SHP77 treated with DMSO at 0.1 percent for 48 hours (cell line): Measurements from ENCODE around the gene RAB38.

Source experiments
- DNase-seq: peaks from one replicate; lab custom pipeline; 2025; lab: John Stamatoyannopoulos, UW

RAB38 gene

DNA sequence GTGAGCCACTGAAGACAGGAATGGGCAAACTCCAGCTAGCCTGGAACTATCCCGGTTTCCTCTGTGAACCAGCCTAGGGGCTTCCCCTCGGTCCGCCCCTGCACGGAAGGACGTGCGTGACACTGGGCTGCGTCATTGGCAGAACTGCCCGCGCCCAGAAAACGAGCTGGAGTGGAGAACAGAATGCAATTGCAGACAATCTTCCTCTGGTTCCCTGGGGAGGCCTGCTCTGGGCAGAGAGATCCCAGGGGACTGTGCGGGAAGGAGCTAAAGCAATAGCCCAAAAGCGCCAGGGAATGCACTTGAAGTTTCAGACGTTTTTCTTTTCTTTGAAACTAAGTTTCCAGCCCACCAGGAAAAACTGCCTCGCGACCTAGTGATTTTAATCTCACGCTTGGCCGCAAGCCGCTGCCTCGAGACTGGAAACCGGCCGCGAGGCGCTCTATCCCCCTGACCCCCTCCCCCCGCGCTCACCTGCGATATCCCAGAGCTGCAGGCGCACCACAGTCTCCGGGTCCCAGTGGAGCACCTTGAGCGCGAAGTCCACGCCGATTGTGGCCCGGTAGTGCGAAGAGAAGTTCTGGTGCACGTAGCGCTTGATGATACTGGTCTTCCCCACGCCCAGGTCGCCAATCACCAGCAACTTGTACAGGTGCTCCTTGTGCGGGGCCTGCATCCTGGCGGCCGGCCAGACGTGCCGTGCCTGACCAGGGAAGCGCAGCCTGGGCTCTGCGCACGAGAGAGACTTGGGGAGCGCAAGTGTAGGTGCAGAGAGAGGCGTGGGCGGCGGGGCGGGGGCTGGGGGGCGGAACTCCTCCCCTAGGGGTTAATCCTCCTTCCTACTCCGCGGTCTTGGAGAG, at the start of gene RAB38:
Gene RAB38, minus strand, starts transcription at position 735 of the 860 bp plus-strand sequence. Its CDS starts 59 bp downstream, at position 676.
- no peak for DNase-seq

DNA sequence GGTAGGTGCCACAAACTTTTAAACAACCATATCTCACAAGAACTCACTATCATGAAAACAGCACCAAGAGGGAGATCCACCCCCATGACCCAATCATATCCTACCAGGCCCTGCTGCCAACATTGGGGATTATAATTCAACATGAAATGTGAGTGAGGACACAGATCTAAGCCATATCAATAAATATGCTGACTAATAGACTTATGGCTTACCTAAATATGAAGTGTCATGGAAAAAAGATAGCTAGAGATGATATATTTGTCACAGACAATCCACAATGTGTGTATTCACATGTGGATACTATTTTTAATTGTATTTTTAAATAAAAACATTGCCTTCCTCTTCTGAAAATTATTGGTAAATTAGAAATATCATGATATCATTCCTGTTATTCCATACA, 38.2 kb upstream of the RAB38 start:
- no peak for DNase-seq

DNA sequence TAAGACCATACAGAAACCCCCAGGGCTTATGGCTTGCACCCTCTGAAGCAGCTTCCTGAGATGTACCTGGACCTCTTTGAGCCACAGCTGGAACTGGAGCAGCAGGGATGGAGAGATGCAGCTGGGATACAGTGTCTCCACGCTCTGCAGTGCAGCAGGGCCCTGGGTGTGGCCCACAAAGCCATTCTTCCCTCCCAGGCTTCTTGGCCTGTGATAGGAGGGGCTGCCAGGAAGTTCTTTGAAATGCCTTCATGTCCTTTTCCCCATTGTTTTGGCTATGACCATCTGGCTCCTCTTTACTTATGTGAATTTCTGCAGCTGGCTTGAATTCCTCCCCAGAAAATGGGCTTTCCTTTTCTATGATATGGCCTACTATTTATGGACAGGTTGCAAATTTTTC, 37.1 kb upstream of the RAB38 start:
- no peak for DNase-seq

- no peak for DNase-seq
These were observed 33.5 kb upstream of the RAB38 start for GRCh38 chr11:88208745-88209144.

- DNase-seq, result no peak
These were observed 31.5 kb upstream of the RAB38 start for GRCh38 chr11:88206751-88207150.

DNA sequence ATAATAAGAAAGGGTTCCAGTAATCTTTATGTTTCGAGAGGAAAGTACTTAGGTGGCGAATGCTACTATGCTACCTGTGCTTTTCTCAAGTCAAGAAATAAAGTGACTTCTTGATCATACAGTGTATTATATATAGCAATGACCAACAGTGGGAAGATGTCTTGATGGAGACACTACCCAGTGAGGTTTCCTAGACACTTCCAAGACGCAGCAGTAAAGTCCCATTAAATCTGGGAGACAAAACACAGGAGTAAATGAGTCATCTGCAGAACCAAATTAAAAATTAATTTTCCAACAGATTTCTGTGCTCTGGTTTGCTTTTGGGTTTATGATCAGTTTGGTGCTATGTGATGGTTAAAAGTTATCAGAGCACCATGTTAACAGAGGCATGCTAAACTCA, 29.1 kb upstream of the RAB38 start:
- no peak for DNase-seq

- no peak for DNase-seq
These were observed 28.4 kb upstream of the RAB38 start for GRCh38 chr11:88203604-88204003.

DNA sequence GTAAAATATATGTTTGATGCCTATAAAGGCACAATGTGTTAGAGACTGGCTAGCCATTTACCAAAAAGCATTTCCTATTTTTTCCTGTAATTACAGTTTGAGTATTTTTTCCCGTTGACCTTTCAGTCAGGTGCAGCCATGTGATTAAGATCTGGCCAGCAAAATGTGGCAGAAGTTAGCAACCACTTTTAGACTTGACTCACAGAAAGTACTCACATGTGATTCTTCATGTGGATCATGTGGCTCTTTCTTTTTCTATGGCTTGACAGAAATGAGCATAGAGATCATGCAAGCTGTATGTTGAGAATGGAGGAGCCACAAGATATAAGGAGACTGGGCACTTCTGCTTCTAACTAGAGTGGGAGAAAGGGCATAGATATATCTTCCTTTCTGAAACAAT, 27.3 kb upstream of the RAB38 start:
- no peak for DNase-seq

DNA sequence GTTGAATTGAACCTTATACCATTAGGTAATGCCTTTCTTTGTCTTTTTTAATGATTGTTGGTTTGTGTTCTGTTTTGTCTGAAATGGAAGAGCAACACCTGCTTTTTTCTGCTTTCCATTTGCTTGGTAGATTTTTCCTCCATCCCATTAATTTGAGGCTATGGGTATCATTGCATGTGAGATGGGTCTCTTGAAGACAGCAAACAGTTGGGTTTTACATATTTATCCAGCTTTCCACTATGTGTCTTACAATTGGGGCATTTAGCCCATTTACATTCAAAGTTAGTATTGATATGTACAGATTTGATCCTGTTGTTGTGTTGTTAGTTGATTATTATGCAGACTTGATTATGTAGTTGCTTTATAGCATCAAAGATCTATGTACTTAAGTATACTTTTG, 21.1 kb upstream of the RAB38 start:
- DNase-seq, result no peak

GRCh38 chr11:88195908-88196307, 20.7 kb upstream of the RAB38 start:
- DNase-seq, result no peak

- DNase-seq, result no peak
These were observed 19.7 kb upstream of the RAB38 start for GRCh38 chr11:88194990-88195389.

DNA sequence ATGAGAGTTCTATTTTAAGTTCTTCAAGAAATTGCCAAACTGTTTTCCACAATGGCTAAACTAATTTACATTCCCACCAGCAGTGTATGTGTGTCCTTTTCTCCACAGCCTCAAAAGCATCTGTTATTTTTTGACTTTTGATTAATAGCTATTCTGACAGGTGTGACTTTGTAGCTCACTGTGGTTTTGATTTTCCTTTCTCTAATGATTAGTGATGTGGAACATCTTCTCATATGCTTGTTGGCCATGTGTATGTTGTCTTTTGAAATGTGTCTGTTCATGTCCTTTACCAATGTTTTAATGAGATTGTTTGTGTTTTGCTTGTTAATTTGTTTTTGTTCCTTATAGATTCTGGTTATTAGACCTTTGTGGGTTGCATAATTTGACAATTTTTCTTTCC, 18.0 kb upstream of the RAB38 start:
- DNase-seq, result no peak

DNA sequence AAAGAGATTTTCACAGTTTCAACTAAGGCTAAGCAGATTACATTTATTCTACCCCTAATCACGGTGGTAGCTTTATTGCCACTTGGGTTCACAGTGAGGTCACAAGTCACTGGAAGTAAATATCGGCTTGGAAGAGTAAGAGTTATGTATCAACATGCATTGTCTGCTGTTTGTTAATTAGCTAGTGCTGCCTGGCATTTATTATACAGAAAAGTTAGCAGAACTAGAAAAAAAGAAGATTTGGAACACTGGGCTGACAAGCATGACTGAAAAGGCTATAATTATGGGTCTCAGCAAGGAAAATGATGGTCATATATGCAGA, 13.7 kb upstream of the RAB38 start:
- no peak for DNase-seq

DNA sequence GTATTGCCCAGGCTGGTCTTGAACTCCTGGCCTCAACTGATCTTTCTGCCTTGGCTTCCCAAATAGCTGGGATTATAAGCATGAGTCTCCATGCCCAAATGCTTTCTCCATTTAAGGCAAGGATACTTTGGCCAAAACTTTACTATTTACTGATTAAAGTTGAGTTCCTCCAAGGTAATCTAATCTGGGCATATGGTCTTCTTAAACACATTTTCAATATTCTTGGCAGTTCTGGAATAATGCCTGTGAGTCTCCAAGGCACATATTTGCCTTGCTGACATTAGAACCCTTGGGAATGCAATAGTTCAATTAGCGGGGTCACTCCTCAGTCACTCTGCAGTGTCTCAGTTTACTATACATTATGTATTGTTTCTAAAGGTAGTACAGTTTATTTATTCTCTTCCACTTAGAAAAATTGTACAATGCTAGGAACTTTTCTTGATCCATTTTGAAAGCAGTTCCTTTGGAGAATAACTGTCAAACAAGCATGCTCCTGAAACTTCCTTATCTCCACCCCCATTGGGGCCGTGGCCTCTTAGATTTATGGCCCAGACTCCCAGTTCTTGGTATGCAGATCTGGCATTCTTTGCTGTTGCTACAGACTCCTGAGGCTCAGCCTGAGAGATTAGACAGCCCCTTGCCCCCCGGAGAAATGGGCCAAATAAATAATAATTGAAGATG, 13.1 kb upstream of the RAB38 start:
- no peak for DNase-seq

DNA sequence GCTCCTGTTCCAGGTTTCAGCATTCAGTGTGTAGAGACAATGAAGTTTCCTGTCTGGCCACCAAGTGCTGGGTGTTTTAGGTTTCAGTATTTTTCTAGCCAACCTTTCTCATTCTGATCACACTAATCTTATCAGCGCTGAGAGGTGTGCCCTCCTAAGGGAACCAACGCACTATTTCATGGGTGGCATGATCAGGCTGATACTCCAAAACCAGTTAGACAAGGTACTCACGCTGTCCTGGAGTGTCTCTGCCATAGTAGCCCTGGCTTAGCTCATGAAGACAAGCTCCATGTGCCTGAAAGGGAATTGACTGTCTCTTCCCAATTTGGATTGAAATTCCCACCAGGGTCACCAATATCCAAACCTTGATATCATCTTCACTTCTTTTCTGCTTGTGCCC, 8.0 kb upstream of the RAB38 start:
- no peak for DNase-seq

GRCh38 chr11:88181776-88182175, 6.5 kb upstream of the RAB38 start:
- no peak for DNase-seq

DNA sequence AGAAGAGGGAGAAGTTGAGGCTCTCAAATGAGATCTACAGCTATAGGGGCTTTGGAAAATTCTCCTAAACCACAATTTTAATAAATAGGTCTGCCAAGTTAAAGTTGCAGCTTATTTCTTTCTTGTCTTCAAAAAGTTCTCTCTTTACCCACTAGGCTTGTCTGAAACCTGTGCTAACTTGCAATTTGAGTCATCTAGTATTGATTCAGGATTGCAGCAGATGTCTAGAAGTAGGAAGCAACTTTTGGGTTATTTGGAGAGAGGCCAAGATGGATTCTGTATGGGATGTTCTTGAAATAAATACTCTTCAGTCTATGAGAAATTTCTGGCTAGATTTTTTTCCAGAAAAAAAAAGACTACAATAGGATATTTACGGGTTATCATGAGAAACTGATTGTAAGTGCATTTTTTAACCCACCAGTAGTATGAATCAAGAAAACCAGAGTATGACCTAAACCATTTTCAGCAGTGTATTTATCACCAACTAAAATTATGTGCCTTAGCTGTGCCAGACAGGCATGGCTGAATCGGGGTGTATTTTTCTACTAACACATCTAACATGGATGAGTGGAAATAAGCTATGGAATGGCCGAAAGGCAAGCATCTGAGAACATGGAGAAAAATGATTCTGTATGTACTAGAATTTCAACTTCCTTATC, 4.9 kb upstream of the RAB38 start:
- DNase-seq, result no peak

DNA sequence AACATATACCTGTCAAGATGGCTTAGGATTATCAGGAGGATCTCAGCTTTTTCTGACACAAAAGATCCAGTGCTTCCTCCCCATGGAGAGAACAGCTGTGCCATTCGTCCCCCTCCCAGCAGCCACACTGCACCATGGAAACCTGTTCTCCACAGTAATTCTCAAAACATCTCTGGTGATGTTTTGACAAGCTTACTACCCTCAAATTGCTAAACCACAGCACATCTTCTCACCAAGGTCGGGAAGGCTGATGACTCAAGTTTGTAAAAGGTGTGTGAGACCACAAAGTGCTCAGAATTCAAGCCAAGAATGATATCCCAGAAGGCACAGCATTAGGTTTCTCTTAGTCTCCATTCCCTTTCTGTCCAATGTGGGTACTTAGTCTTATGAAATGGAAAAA, 3.9 kb upstream of the RAB38 start:
- no peak for DNase-seq

- DNase-seq, result no peak
These were observed 2.9 kb upstream of the RAB38 start for GRCh38 chr11:88178191-88178590.

GRCh38 chr11:88175569-88176075, 379 bp upstream of the RAB38 start:
- DNase-seq, result no peak

DNA sequence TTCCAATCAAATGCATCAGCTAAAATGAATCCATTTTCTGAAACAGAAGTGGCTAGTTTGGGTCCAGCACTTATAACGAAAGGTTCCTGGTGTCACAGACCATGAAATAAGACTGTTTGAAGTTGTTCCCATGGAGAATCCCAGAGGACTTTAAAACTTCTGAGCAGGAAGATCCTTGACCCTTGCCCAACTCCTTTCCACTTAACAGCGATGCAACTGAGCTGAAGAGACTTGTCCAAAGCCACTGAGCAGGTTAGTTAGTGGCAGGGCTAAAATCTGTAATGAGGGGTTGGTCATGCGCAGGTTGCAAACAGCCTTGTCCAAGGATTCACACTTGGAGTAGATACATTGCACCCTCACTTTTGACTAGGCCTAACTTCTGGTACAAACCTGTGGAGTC, 1.3 kb downstream of the RAB38 start:
- DNase-seq, result no peak

GRCh38 chr11:88171982-88172381, 3.3 kb downstream of the RAB38 start:
- DNase-seq, result no peak

DNA sequence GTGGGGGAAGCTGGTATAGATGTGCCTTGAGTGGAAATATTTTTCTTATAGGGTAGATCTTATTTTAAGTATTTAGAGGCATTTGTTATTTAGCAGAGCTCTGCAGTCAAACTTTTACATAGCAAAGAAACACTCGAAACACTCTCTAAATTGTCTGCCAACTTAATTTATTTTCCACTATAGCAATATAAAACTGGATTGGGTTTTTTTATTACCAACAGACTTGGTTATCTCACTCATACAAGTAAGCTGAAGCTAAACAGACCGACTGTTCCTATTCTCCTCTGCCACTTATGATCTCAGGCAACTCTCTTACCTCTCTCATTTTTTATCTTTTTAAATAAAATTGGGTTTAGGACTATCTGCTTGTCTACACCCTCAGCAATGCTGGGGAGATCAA, 4.6 kb downstream of the RAB38 start:
- DNase-seq, result no peak
